Adrenal gland (tissue), 5 donors: ENCODE measurements around the gene STK32C.

Experiments used
- CTCF ChIP-seq, 6 experiments: fragments of 450-650 bp in 4 of 6; fragments of 200-600 bp in 2 of 6; sonication (generic) in 1 of 6; IDR thresholded peaks; 1 replicate in 5 of 6; 2 replicates in 1 of 6; pipeline versions ENCODE4 v1.5.1 to v1.8.0; 2016 to 2021; ENCODE audit warnings: antibody characterized with exemption in 6 of 6, mild to moderate bottlenecking in 2 of 6, moderate library complexity in 1 of 6
- POLR2A ChIP-seq, 2 donors: fragments of 450-650 bp; IDR thresholded peaks; one replicate each; pipeline ENCODE4 v1.6.1; 2017; ENCODE audit warnings: antibody characterized with exemption in 2 of 2, mild to moderate bottlenecking in 2 of 2, moderate library complexity in 1 of 2
- donor health status: DM: no; HTN: no; CAD: no.

GRCh38 chr10:132179551-132180392 lies 128.0 kb downstream of the STK32C start:
- TF ChIP-seq CTCF (IDR thresholded peaks at IDR 0.05), result no peak
- TF ChIP-seq POLR2A (IDR thresholded peaks at IDR 0.05), result no peak
